SKM-1 (cell line): ENCODE results near the gene ANKS1A.

Experiments
- DNase-seq: peaks from one replicate; lab custom pipeline; 2025; ENCODE audit not compliant: unreplicated experiment; lab: John Stamatoyannopoulos, UW

ANKS1A gene

GRCh38 chr6:35050757-35051330 lies 161.8 kb downstream of the ANKS1A start:
- no peak for DNase-seq

GRCh38 chr6:35051396-35051795 lies 162.3 kb downstream of the ANKS1A start:
- DNase-seq, result no peak

- DNase-seq, result no peak
These were observed 163.0 kb downstream of the ANKS1A start for GRCh38 chr6:35051997-35052583.

- no peak for DNase-seq
These were observed 163.9 kb downstream of the ANKS1A start for GRCh38 chr6:35052694-35053565.

- no peak for DNase-seq
These were observed 164.6 kb downstream of the ANKS1A start for GRCh38 chr6:35053701-35054100.

- DNase-seq, result no peak
These were observed 165.2 kb downstream of the ANKS1A start for GRCh38 chr6:35054106-35054742.

- no peak for DNase-seq
These were observed 165.7 kb downstream of the ANKS1A start for GRCh38 chr6:35054743-35055130.

GRCh38 chr6:35055891-35056290 lies 166.8 kb downstream of the ANKS1A start:
- no peak for DNase-seq

GRCh38 chr6:35056952-35057351 lies 167.9 kb downstream of the ANKS1A start:
- no peak for DNase-seq

- no peak for DNase-seq
These were observed 168.6 kb downstream of the ANKS1A start for GRCh38 chr6:35057449-35058357.

GRCh38 chr6:35058358-35058675 lies 169.3 kb downstream of the ANKS1A start:
- DNase-seq, result no peak

- no peak for DNase-seq
These were observed 169.9 kb downstream of the ANKS1A start for GRCh38 chr6:35058865-35059522.

- DNase-seq, result no peak
These were observed 170.7 kb downstream of the ANKS1A start for GRCh38 chr6:35059596-35060345.

GRCh38 chr6:35061102-35061615 lies 172.1 kb downstream of the ANKS1A start:
- no peak for DNase-seq

- DNase-seq, result no peak
These were observed 172.8 kb downstream of the ANKS1A start for GRCh38 chr6:35061651-35062410.

GRCh38 chr6:35062676-35063574 lies 173.9 kb downstream of the ANKS1A start:
- DNase-seq, result no peak

- DNase-seq, result no peak
These were observed 174.7 kb downstream of the ANKS1A start for GRCh38 chr6:35063701-35064280.
